Keratinocyte (primary cell): ENCODE data around the gene EFCAB9.

Experiments
- EZH2 ChIP-seq: IDR thresholded peaks from one replicate; pipeline ENCODE4 v1.6.1; 2012; ENCODE audit warnings: inconsistent platforms, mild to moderate bottlenecking, low read length, moderate library complexity
- TF ChIP-seq, protein P1 (sequence below), 3 experiments: IDR thresholded peaks in 1 of 3; conservative IDR thresholded peaks in 1 of 3; optimal IDR thresholded peaks in 1 of 3; 2 replicates in 2 of 3; 3 replicates in 1 of 3; pipeline versions ENCODE3 to v1.5.1; 2011; ENCODE audit warnings: low read length in 3 of 3, mild to moderate bottlenecking in 3 of 3, moderate library complexity in 2 of 3, control low read depth in 1 of 3, inconsistent platforms in 1 of 3; ENCODE audit not compliant: insufficient read depth in 2 of 3; ENCODE audit errors: extremely low read depth in 1 of 3

- TF ChIP-seq, protein P1, sequence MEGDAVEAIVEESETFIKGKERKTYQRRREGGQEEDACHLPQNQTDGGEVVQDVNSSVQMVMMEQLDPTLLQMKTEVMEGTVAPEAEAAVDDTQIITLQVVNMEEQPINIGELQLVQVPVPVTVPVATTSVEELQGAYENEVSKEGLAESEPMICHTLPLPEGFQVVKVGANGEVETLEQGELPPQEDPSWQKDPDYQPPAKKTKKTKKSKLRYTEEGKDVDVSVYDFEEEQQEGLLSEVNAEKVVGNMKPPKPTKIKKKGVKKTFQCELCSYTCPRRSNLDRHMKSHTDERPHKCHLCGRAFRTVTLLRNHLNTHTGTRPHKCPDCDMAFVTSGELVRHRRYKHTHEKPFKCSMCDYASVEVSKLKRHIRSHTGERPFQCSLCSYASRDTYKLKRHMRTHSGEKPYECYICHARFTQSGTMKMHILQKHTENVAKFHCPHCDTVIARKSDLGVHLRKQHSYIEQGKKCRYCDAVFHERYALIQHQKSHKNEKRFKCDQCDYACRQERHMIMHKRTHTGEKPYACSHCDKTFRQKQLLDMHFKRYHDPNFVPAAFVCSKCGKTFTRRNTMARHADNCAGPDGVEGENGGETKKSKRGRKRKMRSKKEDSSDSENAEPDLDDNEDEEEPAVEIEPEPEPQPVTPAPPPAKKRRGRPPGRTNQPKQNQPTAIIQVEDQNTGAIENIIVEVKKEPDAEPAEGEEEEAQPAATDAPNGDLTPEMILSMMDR (optimal IDR thresholded peaks at IDR 0.05 in 1 of 3, IDR thresholded peaks at IDR 0.05 in 1 of 3, conservative IDR thresholded peaks at IDR 0.05 in 1 of 3; ENCODE audit: extremely low read depth in 1 of 3, insufficient read depth in 2 of 3, low read length in 3 of 3): no peak
- no peak for TF ChIP-seq EZH2
Observed at GRCh38 chr5:172175263-172175719, 18.7 kb upstream of the EFCAB9 start.
